Kidney epithelial cell (primary cell): ENCODE measurements around the gene KCNK15. TPM values are rescaled to one million over a fixed set of nuclear protein-coding genes. Genes with fewer than 3 reads are reported as not detected.

Experiments
- DNase-seq: peaks from one replicate; pipeline ENCODE4 v3.0.0-alpha.2; 2010; ENCODE audit warnings: low read depth
- H3K27me3 ChIP-seq: 2 replicates; pipeline ENCODE4 v1.6.0; 2011; ENCODE audit warnings: low read length; ENCODE audit not compliant: control insufficient read depth, insufficient read depth
- H3K36me3 ChIP-seq: 2 replicates; pipeline ENCODE4 v1.5.1; 2011; ENCODE audit warnings: low read length; ENCODE audit not compliant: control insufficient read depth, insufficient read depth
- H3K4me3 ChIP-seq: 2 replicates; pipeline ENCODE4 v1.5.1; 2011; ENCODE audit warnings: low read depth, mild to moderate bottlenecking, control low read depth, low read length
- total RNA-seq: library from RNA; depleted of rRNA; stranded (reverse); fragments of >200 nt; gene quantifications from 2 replicates; pipeline ENCODE4 v1.2.3, GENCODE V29; 2015
- TF ChIP-seq, protein P1 (sequence below): IDR thresholded peaks from 2 replicates; pipeline ENCODE4 v1.5.1; 2011; ENCODE audit warnings: mild to moderate bottlenecking, moderate library complexity, low read length, control low read depth, inconsistent platforms; ENCODE audit not compliant: insufficient read depth, poor library complexity, severe bottlenecking

The KCNK15 gene
- total RNA-seq, 1 donor from 2014 or later = 2.5 TPM

- Histone ChIP-seq H3K36me3 (no peaks in the 10 kb centered on the region), H3K27me3 (peaks cover 37% of the 10 kb centered on the region)
- TF ChIP-seq, protein P1, sequence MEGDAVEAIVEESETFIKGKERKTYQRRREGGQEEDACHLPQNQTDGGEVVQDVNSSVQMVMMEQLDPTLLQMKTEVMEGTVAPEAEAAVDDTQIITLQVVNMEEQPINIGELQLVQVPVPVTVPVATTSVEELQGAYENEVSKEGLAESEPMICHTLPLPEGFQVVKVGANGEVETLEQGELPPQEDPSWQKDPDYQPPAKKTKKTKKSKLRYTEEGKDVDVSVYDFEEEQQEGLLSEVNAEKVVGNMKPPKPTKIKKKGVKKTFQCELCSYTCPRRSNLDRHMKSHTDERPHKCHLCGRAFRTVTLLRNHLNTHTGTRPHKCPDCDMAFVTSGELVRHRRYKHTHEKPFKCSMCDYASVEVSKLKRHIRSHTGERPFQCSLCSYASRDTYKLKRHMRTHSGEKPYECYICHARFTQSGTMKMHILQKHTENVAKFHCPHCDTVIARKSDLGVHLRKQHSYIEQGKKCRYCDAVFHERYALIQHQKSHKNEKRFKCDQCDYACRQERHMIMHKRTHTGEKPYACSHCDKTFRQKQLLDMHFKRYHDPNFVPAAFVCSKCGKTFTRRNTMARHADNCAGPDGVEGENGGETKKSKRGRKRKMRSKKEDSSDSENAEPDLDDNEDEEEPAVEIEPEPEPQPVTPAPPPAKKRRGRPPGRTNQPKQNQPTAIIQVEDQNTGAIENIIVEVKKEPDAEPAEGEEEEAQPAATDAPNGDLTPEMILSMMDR = no peak
Observed at GRCh38 chr20:44754554-44754953, 8.9 kb downstream of the KCNK15 start.

DNA sequence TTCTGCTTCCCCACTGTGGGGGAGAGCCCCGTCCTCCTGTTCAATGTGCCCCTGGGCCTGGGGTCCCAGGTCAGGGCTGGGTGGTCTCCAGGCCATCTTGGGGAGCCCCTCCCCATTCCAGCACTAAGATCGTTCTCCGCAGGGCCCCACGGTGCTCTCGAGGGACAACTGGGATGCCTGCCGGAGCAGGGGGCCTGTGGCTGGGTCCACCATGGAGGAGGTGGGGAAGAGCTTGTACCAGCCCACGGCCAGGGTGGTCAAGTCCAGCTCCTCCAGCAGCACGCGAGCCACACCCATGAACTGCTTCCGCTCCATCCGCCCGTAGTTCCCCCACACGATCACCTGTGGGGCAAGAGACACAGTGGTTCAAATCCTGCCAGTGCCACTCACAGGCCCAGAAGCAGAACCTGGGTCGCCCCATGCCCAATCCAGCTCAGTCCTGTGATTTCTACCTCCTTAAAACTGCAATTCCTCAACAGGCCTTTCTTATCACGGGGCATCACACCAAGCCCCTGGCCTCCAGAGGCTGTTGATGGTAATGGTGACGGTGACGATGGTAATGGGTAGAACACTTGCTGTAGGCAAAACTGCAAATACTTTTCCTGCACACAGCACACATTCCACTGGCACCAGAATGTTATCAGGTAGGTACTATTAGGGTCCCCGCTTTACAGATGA is 10.5 kb downstream of the KCNK15 start:
- no peak for DNase-seq
- Histone ChIP-seq H3K36me3 (no peaks in the 10 kb centered on the region), H3K4me3 (no peak overlapping the region), H3K27me3 (peaks cover 34% of the 10 kb centered on the region)
- TF ChIP-seq, protein P1 = no peak

More at GRCh38 chr20:44754554-44754953, 8.9 kb downstream of the KCNK15 start:
- no peak for DNase-seq
- H3K4me3 ChIP-seq = no peak overlapping the region

GRCh38 chr20:44756956-44757355 is 11.3 kb downstream of the KCNK15 start:
- Histone ChIP-seq H3K27me3 (peaks cover 27% of the 10 kb centered on the region), H3K4me3 (no peak overlapping the region), H3K36me3 (no peaks in the 10 kb centered on the region)
- TF ChIP-seq, protein P1 = no peak
- no peak for DNase-seq

DNA sequence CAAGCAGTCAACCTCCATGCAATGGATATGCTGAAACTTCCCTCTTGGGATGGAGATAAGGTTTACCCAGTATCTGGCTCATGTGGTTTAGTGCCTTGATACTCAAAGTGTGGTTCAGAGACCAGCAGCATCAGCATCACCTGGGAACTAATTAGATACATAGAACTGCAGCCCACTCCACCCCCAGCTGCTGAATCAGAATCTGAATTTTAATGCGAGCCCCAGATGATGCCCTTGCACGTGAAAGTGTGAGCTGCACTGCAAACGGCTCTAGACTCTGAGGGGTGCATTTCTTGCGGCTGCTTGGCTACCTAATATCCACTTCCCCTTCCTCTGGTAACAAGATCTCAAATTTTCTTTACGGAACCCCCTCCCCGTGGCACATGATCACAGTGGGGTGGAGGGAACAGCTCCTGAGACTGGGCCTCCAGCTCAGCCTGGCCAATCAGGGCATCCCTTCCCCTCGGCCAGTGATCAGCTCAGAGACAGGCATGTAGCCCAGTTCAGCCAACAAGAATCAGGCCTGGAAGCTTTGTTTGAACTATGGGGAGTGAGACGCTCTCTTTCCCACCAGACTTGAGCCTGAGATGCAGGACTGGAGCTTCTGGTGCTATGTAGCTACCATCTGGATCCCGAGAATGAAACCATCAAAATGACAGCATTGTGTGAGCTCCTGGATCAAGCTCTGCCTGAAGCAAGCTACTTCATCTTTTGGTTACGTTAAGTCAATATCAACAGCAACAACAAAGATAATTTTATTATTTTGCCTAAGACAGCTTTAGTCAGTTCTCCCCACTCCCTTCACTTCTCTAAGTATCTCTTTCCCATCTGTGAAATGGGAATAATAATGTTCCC is 12.8 kb downstream of the KCNK15 start:
- Histone ChIP-seq H3K4me3 (no peak overlapping the region), H3K27me3 (peaks cover 18% of the 10 kb centered on the region), H3K36me3 (no peaks in the 10 kb centered on the region)
- DNase-seq = no peak
- TF ChIP-seq, protein P1 = no peak

- Histone ChIP-seq H3K36me3 (no peaks in the 10 kb centered on the region), H3K4me3 (no peak overlapping the region), H3K27me3 (peaks cover 15% of the 10 kb centered on the region)
- DNase-seq = no peak
- TF ChIP-seq, protein P1 = no peak
Observed at GRCh38 chr20:44759595-44759994, 13.9 kb downstream of the KCNK15 start.
